ENCODE data around the gene DNAH3.

DNAH3 gene

GRCh38 chr16:20956319-20956718, 194.3 kb downstream of the DNAH3 start:
- Histone ChIP-seq H3K4me1 (ENCODE audit: low read length) (0 out of 2 replicates have a peak, but pooled peaks cover 2% of the 10 kb centered on the region), H3K36me3 (replicated peaks; ENCODE audit: low read depth, low read length) (no peaks in the 10 kb centered on the region), H3K4me2 (ENCODE audit: low read length) (no peak overlapping the region), H3K9me3 (ENCODE audit: insufficient read depth, low read length) (no peaks in the 10 kb centered on the region), H3K4me3 (ENCODE audit: low read length) (no peak overlapping the region), H3K9ac (ENCODE audit: low read length) (no peak overlapping the region), H3K27me3 (ENCODE audit: low read depth, low read length) (peaks cover 4% of the 10 kb centered on the region; the same call in 1 of the 2 replicates), H2AFZ (ENCODE audit: low read depth, low read length) (no peak overlapping the region), H3K79me2 (ENCODE audit: low read length) (no peaks in the 10 kb centered on the region), H3K27ac (ENCODE audit: low read length) (no peak overlapping the region), H4K20me1 (ENCODE audit: insufficient read depth, low read length) (no peaks in the 10 kb centered on the region)
- TF ChIP-seq EZH2phosphoT487 (IDR thresholded peaks at IDR 0.05; ENCODE audit: low read depth): no peak
- TF ChIP-seq CTCF (IDR thresholded peaks at IDR 0.05; ENCODE audit: low read depth, low read length): no peak

- Histone ChIP-seq H3K4me2 (ENCODE audit: low read length) (no peak overlapping the region), H3K27ac (ENCODE audit: low read length) (no peak overlapping the region), H3K79me2 (ENCODE audit: low read length) (no peaks in the 10 kb centered on the region), H3K4me1 (ENCODE audit: low read length) (0 out of 2 replicates have a peak, but pooled peaks cover 2% of the 10 kb centered on the region), H3K27me3 (ENCODE audit: low read depth, low read length) (peaks cover 6% of the 10 kb centered on the region), H3K4me3 (ENCODE audit: low read length) (no peak overlapping the region), H3K36me3 (replicated peaks; ENCODE audit: low read depth, low read length) (no peaks in the 10 kb centered on the region), H4K20me1 (ENCODE audit: insufficient read depth, low read length) (no peaks in the 10 kb centered on the region), H3K9me3 (ENCODE audit: insufficient read depth, low read length) (no peaks in the 10 kb centered on the region), H2AFZ (ENCODE audit: low read depth, low read length) (no peak overlapping the region), H3K9ac (ENCODE audit: low read length) (no peak overlapping the region)
- TF ChIP-seq EZH2phosphoT487 (IDR thresholded peaks at IDR 0.05; ENCODE audit: low read depth) (no peak), CTCF (IDR thresholded peaks at IDR 0.05; ENCODE audit: low read depth, low read length) (no peak)
Measured at GRCh38 chr16:20954574-20954973, 196.1 kb downstream of the DNAH3 start.

GRCh38 chr16:20952139-20952920, 198.3 kb downstream of the DNAH3 start:
- Histone ChIP-seq H3K79me2 (ENCODE audit: low read length) (no peaks in the 10 kb centered on the region), H3K9me3 (ENCODE audit: insufficient read depth, low read length) (no peaks in the 10 kb centered on the region), H3K4me2 (ENCODE audit: low read length) (no peak overlapping the region), H3K27ac (ENCODE audit: low read length) (no peak overlapping the region), H4K20me1 (ENCODE audit: insufficient read depth, low read length) (no peaks in the 10 kb centered on the region), H3K4me1 (ENCODE audit: low read length) (0 out of 2 replicates have a peak, but pooled peaks cover 2% of the 10 kb centered on the region), H2AFZ (ENCODE audit: low read depth, low read length) (no peak overlapping the region), H3K36me3 (replicated peaks; ENCODE audit: low read depth, low read length) (no peaks in the 10 kb centered on the region), H3K4me3 (ENCODE audit: low read length) (no peak overlapping the region), H3K27me3 (ENCODE audit: low read depth, low read length) (peaks cover 7% of the 10 kb centered on the region), H3K9ac (ENCODE audit: low read length) (no peak overlapping the region)
- no peak for TF ChIP-seq EZH2phosphoT487 (IDR thresholded peaks at IDR 0.05; ENCODE audit: low read depth)
- no peak for TF ChIP-seq CTCF (IDR thresholded peaks at IDR 0.05; ENCODE audit: low read depth, low read length)

GRCh38 chr16:20950294-20950693, 200.4 kb downstream of the DNAH3 start:
- Histone ChIP-seq H3K79me2 (ENCODE audit: low read length) (no peaks in the 10 kb centered on the region), H3K9ac (ENCODE audit: low read length) (no peak overlapping the region), H3K27me3 (ENCODE audit: low read depth, low read length) (peaks cover 7% of the 10 kb centered on the region), H3K4me3 (ENCODE audit: low read length) (no peak overlapping the region), H3K4me1 (ENCODE audit: low read length) (0 out of 2 replicates have a peak, but pooled peaks cover 2% of the 10 kb centered on the region), H2AFZ (ENCODE audit: low read depth, low read length) (no peak overlapping the region), H4K20me1 (ENCODE audit: insufficient read depth, low read length) (no peaks in the 10 kb centered on the region), H3K4me2 (ENCODE audit: low read length) (no peak overlapping the region), H3K27ac (ENCODE audit: low read length) (no peak overlapping the region), H3K9me3 (ENCODE audit: insufficient read depth, low read length) (no peaks in the 10 kb centered on the region), H3K36me3 (replicated peaks; ENCODE audit: low read depth, low read length) (no peaks in the 10 kb centered on the region)
- TF ChIP-seq CTCF (IDR thresholded peaks at IDR 0.05; ENCODE audit: low read depth, low read length) (no peak), EZH2phosphoT487 (IDR thresholded peaks at IDR 0.05; ENCODE audit: low read depth) (no peak)
